HepG2 (cell line): ENCODE measurements around the gene NT5C. TPM values are rescaled to one million over a fixed set of nuclear protein-coding genes. Genes with fewer than 3 reads are reported as not detected.

ENCODE experiments used
- CBX1 ChIP-seq: IDR thresholded peaks from one replicate; pipeline ENCODE4 v1.6.1; 2016; ENCODE audit warnings: antibody characterized with exemption, low read depth
- JARID2 ChIP-seq: sonication (generic); formaldehyde crosslinking; IDR thresholded peaks from 2 replicates; pipeline ENCODE4 v1.8.1; 2023; ENCODE audit warnings: missing genetic modification reagents, inconsistent platforms; ENCODE audit not compliant: insufficient replicate concordance
- KDM5A ChIP-seq: fragments of 200-600 bp; sonication (generic); IDR thresholded peaks from 2 replicates; pipeline ENCODE4 v1.7.0; 2018; ENCODE audit warnings: antibody characterized with exemption, mild to moderate bottlenecking, low read length, borderline replicate concordance
- NFE2 ChIP-seq: sonication (generic); formaldehyde crosslinking; IDR thresholded peaks from 2 replicates; pipeline ENCODE4 v1.4.0; 2020; ENCODE audit warnings: missing genetic modification reagents
- PCBP2 ChIP-seq: fragments of 200-400 bp; formaldehyde crosslinking; optimal IDR thresholded peaks from 2 replicates; pipeline ENCODE3; 2018; ENCODE audit warnings: low read length, low read depth; ENCODE audit not compliant: poor library complexity, severe bottlenecking
- PITX1 ChIP-seq: sonication (generic); formaldehyde crosslinking; IDR thresholded peaks from 2 replicates; pipeline ENCODE4 v1.5.1; 2020; ENCODE audit warnings: mild to moderate bottlenecking, missing genetic modification reagents
- RELA ChIP-seq: sonication (generic); formaldehyde crosslinking; IDR thresholded peaks from 2 replicates; pipeline ENCODE4 v1.4.0; 2020; ENCODE audit warnings: missing genetic modification reagents
- YEATS2 ChIP-seq: sonication (generic); formaldehyde crosslinking; IDR thresholded peaks from 2 replicates; pipeline ENCODE4 v1.4.0; 2020; ENCODE audit warnings: missing genetic modification reagents, borderline replicate concordance
- ZNF230 ChIP-seq: sonication (generic); formaldehyde crosslinking; IDR thresholded peaks from 2 replicates; pipeline ENCODE4 v1.4.0; 2020; ENCODE audit warnings: mild to moderate bottlenecking, missing genetic modification reagents
- ZNF33B ChIP-seq: sonication (generic); formaldehyde crosslinking; IDR thresholded peaks from 2 replicates; pipeline ENCODE4 v1.5.1; 2020; ENCODE audit warnings: mild to moderate bottlenecking, missing genetic modification reagents
- ZNF34 ChIP-seq: sonication (generic); formaldehyde crosslinking; IDR thresholded peaks from 2 replicates; pipeline ENCODE4 v1.4.0; 2020; ENCODE audit warnings: mild to moderate bottlenecking, missing genetic modification reagents, borderline replicate concordance
- ZNF354B ChIP-seq: sonication (generic); formaldehyde crosslinking; IDR thresholded peaks from 2 replicates; pipeline ENCODE4 v1.8.0; 2022; ENCODE audit warnings: mild to moderate bottlenecking, missing genetic modification reagents
- ZNF431 ChIP-seq: sonication (generic); formaldehyde crosslinking; IDR thresholded peaks from 2 replicates; pipeline ENCODE4 v1.9.0; 2022; ENCODE audit warnings: missing genetic modification reagents, low read depth, mild to moderate bottlenecking, borderline replicate concordance
- ZNF546 ChIP-seq: sonication (generic); formaldehyde crosslinking; conservative IDR thresholded peaks from 2 replicates; pipeline ENCODE4 v1.8.1; 2023; ENCODE audit warnings: mild to moderate bottlenecking, missing genetic modification reagents
- ZNF749 ChIP-seq: sonication (generic); formaldehyde crosslinking; IDR thresholded peaks from 2 replicates; pipeline ENCODE4 v1.8.0; 2022; ENCODE audit warnings: mild to moderate bottlenecking, missing genetic modification reagents, moderate library complexity, borderline replicate concordance
- ZNF841 ChIP-seq: sonication (generic); formaldehyde crosslinking; IDR thresholded peaks from 2 replicates; pipeline ENCODE4 v1.8.1; 2023; ENCODE audit warnings: missing genetic modification reagents, borderline replicate concordance
- polyA plus RNA-seq, 8 experiments: library from polyadenylated mRNA; depleted of rRNA in 3 of 8; stranded (reverse) in 7 of 8; unstranded in 1 of 8; fragments of >200 nt; fragmentation: Illumina TruSeq in 4 of 8; extraction: Trizol in 4 of 8; gene quantifications; 2 replicates each; pipeline versions ENCODE4 v1.2.1 to v1.2.3, GENCODE V29; 2011 to 2016; ENCODE audit warnings: low read depth in 4 of 8, missing spikeins in 1 of 8, mixed read lengths in 1 of 8; ENCODE audit not compliant: insufficient read depth in 1 of 8
- total RNA-seq, 5 experiments: library from RNA; depleted of rRNA; stranded (reverse); fragments of >200 nt; fragmentation: Illumina TruSeq; extraction: Trizol; gene quantifications; 2 replicates each; pipeline ENCODE4 v1.2.3, GENCODE V29; 2016; ENCODE audit warnings: low read depth in 1 of 5
- TF ChIP-seq, protein P1 (sequence below): sonication (generic); formaldehyde crosslinking; IDR thresholded peaks from 2 replicates; pipeline ENCODE4 v1.4.0; 2020; ENCODE audit warnings: missing genetic modification reagents
- TF ChIP-seq, protein P2 (sequence below): sonication (generic); formaldehyde crosslinking; IDR thresholded peaks from 2 replicates; pipeline ENCODE4 v1.5.1; 2020; ENCODE audit warnings: mild to moderate bottlenecking, missing genetic modification reagents, moderate library complexity
- TF ChIP-seq, protein P3 (sequence below), 2 experiments: IDR thresholded peaks; 2 replicates each; pipeline ENCODE4 v1.6.1; 2011 to 2012; ENCODE audit warnings: low read length in 2 of 2, borderline replicate concordance in 1 of 2, low read depth in 1 of 2, mild to moderate bottlenecking in 1 of 2, moderate library complexity in 1 of 2

The NT5C gene
- total and polyA plus RNA-seq, 2 of the 13 experiments (the other 11 are each of a cell fraction or from before 2014, with no cell fraction given), result 42.8 to 48.6 TPM

DNA sequence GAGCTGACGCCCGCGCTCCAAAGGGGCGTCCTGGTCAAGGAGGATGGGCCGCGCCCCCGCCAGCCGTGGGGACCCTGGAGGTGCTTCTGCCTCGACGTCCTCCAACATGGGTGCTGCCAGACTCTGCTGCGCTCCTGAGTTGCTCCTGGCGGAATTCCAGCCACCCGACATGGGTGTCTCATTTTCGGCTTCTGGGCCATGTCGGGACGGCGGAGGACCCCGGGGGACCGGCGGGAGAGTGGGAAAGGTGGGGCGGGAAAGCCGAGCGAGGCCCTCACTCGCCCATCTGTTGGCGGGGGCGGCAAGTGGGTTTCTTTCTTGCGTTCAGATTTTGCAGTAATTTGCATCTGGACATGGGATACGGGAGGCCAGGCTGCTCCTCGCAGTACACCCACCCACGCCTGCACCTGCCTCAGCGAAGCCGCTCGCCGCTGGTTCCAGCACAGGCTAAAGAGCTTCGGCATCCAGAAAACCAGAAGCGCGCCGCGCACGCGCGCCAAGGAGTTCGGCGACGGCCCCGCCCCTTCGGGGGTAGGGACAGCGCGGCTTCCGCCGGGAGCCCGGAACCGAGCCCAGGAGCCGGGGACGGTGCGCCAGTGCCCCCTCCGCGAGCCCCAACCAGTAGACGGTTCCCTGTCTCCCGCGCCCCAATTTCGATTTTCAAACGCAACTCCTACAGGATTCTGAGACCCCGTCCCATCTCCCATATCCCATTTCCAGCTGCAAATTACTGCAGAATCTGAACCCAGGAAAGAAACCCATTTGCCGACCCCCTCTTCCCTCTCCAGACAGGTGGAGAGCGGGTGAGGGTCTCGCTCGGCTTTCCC, 21.9 kb downstream of the NT5C start, which contains the start of gene ARMC7 (continued):
- peak; percentile 69; the same call in 1 of the 2 replicates for TF ChIP-seq PITX1 (CRISPR knock-in tag)
- TF ChIP-seq, protein P1, sequence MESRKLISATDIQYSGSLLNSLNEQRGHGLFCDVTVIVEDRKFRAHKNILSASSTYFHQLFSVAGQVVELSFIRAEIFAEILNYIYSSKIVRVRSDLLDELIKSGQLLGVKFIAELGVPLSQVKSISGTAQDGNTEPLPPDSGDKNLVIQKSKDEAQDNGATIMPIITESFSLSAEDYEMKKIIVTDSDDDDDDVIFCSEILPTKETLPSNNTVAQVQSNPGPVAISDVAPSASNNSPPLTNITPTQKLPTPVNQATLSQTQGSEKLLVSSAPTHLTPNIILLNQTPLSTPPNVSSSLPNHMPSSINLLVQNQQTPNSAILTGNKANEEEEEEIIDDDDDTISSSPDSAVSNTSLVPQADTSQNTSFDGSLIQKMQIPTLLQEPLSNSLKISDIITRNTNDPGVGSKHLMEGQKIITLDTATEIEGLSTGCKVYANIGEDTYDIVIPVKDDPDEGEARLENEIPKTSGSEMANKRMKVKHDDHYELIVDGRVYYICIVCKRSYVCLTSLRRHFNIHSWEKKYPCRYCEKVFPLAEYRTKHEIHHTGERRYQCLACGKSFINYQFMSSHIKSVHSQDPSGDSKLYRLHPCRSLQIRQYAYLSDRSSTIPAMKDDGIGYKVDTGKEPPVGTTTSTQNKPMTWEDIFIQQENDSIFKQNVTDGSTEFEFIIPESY, result no peak
- TF ChIP-seq ZNF354B (CRISPR knock-in tag), result no peak
- no peak for TF ChIP-seq PCBP2
- TF ChIP-seq YEATS2 (CRISPR knock-in tag), result peak; percentile 76; the same call in 1 of the 2 replicates
- TF ChIP-seq ZNF230 (CRISPR knock-in tag), result no peak
- TF ChIP-seq ZNF841 (CRISPR knock-in tag), result no peak
- TF ChIP-seq KDM5A, result peak; percentile 10; the same call in 1 of the 2 replicates
- peak; percentile 76; the same call in 1 of the 2 replicates for TF ChIP-seq ZNF431 (CRISPR knock-in tag)
- 0 out of 2 replicates have a peak, but pooled peaks have one; percentile 21 for TF ChIP-seq ZNF34 (CRISPR knock-in tag)
- TF ChIP-seq ZNF33B (CRISPR knock-in tag), result 0 out of 2 replicates have a peak, but pooled peaks have one; percentile 27
- TF ChIP-seq, protein P2, sequence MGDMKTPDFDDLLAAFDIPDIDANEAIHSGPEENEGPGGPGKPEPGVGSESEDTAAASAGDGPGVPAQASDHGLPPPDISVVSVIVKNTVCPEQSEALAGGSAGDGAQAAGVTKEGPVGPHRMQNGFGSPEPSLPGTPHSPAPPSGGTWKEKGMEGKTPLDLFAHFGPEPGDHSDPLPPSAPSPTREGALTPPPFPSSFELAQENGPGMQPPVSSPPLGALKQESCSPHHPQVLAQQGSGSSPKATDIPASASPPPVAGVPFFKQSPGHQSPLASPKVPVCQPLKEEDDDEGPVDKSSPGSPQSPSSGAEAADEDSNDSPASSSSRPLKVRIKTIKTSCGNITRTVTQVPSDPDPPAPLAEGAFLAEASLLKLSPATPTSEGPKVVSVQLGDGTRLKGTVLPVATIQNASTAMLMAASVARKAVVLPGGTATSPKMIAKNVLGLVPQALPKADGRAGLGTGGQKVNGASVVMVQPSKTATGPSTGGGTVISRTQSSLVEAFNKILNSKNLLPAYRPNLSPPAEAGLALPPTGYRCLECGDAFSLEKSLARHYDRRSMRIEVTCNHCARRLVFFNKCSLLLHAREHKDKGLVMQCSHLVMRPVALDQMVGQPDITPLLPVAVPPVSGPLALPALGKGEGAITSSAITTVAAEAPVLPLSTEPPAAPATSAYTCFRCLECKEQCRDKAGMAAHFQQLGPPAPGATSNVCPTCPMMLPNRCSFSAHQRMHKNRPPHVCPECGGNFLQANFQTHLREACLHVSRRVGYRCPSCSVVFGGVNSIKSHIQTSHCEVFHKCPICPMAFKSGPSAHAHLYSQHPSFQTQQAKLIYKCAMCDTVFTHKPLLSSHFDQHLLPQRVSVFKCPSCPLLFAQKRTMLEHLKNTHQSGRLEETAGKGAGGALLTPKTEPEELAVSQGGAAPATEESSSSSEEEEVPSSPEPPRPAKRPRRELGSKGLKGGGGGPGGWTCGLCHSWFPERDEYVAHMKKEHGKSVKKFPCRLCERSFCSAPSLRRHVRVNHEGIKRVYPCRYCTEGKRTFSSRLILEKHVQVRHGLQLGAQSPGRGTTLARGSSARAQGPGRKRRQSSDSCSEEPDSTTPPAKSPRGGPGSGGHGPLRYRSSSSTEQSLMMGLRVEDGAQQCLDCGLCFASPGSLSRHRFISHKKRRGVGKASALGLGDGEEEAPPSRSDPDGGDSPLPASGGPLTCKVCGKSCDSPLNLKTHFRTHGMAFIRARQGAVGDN (CRISPR knock-in tag), result peak; percentile 95
- TF ChIP-seq NFE2 (CRISPR knock-in tag), result no peak
- TF ChIP-seq ZNF749, result peak; percentile 83; the same call in 1 of the 2 replicates
- no peak for TF ChIP-seq CBX1
- TF ChIP-seq, protein P3, sequence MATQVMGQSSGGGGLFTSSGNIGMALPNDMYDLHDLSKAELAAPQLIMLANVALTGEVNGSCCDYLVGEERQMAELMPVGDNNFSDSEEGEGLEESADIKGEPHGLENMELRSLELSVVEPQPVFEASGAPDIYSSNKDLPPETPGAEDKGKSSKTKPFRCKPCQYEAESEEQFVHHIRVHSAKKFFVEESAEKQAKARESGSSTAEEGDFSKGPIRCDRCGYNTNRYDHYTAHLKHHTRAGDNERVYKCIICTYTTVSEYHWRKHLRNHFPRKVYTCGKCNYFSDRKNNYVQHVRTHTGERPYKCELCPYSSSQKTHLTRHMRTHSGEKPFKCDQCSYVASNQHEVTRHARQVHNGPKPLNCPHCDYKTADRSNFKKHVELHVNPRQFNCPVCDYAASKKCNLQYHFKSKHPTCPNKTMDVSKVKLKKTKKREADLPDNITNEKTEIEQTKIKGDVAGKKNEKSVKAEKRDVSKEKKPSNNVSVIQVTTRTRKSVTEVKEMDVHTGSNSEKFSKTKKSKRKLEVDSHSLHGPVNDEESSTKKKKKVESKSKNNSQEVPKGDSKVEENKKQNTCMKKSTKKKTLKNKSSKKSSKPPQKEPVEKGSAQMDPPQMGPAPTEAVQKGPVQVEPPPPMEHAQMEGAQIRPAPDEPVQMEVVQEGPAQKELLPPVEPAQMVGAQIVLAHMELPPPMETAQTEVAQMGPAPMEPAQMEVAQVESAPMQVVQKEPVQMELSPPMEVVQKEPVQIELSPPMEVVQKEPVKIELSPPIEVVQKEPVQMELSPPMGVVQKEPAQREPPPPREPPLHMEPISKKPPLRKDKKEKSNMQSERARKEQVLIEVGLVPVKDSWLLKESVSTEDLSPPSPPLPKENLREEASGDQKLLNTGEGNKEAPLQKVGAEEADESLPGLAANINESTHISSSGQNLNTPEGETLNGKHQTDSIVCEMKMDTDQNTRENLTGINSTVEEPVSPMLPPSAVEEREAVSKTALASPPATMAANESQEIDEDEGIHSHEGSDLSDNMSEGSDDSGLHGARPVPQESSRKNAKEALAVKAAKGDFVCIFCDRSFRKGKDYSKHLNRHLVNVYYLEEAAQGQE (IDR thresholded peaks at IDR 0.05; ENCODE audit: borderline replicate concordance in 1 of 2, low read depth in 1 of 2, low read length in 2 of 2), result no peak
- no peak for TF ChIP-seq ZNF546 (CRISPR knock-in tag)
- no peak for TF ChIP-seq JARID2 (CRISPR knock-in tag)
- TF ChIP-seq RELA (CRISPR knock-in tag), result no peak
